HUDEP-2 (cell line): ENCODE results near the gene GNAS-AS1.

Experiments used
- DNase-seq, 76 experiments: peaks; one replicate each; lab custom pipeline; 2025; ENCODE audit not compliant: unreplicated experiment in 76 of 76; lab: John Stamatoyannopoulos, UW

The GNAS-AS1 gene

GRCh38 chr20:58787211-58788005 lies 63.3 kb downstream of the GNAS-AS1 start:
- no peak for DNase-seq

- DNase-seq: no peak
These were observed 66.2 kb downstream of the GNAS-AS1 start for GRCh38 chr20:58784321-58785074.

- DNase-seq: no peak
These were observed 67.1 kb downstream of the GNAS-AS1 start for GRCh38 chr20:58783511-58784011.

- DNase-seq: no peak
These were observed 69.6 kb downstream of the GNAS-AS1 start for GRCh38 chr20:58781138-58781537.

GRCh38 chr20:58778760-58779159 lies 71.9 kb downstream of the GNAS-AS1 start:
- no peak for DNase-seq

DNA sequence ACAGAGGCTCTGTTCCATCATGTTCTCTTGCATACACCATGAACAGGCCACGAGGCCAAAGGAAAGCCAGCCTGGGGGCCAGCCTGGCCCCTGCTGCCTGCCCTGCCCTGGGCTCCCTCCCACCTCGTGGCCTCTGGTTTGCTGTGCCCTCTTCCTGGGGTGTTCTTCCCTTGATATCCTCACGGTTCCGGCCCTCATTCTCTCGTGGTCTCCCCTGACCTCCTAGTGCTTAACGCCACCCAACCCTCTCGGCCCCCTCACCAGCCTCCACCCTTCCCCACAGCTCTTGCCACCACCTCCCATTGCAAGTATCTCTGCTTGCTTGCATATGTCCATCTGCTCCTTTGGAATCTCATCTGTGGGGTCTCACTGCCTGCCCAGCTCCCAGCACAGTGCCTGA lies 73.0 kb downstream of the GNAS-AS1 start:
- no peak for DNase-seq

GRCh38 chr20:58776109-58776508 lies 74.6 kb downstream of the GNAS-AS1 start:
- no peak for DNase-seq

DNA sequence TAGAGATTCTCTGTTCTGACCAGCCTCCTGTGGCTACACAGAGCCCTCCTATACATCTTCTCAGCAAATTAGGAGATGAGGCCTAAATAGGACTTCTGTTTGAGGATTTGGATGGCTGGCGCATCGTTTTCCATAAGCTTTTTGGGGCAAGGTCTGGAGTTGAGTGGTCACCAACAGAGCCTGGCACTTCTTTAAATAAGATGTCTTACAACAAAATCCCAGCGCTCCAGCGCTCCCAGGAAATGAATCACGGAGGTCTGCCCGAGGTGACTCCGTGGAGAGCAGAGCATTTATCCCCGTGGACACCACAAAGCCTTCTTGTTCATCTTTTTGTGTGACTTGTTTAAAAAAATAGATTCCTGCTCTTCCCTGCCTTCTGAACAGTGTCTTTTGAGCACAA lies 75.3 kb downstream of the GNAS-AS1 start:
- no peak for DNase-seq

DNA sequence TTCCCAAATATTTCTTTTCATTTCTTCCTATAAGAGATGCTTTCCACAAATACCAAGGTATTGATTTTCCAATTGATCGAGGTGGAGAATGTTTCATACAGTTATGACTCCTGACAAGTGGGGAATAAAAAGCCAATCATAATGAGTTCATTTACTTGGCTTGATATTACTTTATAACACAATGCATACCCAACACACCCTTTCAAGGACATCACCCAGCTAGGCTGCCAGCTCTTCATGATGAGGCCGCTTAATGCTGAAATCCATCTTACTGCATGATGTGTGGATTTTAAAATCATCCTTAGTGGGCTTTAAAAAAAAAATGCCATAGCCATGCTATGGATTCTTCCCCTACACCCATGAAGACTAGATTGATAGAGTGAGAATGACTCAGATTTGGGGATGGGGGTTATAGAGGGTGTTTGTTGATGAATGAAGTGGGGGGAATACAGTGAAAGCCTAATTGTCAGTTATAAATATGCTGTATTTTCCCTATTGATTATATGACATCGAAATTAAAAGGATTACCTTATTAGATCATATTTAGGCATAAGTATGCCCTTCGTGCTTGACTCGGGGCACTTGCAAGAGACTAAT lies 75.9 kb downstream of the GNAS-AS1 start:
- DNase-seq: no peak

- DNase-seq: no peak
These were observed 76.5 kb downstream of the GNAS-AS1 start for GRCh38 chr20:58774214-58774613.

DNA sequence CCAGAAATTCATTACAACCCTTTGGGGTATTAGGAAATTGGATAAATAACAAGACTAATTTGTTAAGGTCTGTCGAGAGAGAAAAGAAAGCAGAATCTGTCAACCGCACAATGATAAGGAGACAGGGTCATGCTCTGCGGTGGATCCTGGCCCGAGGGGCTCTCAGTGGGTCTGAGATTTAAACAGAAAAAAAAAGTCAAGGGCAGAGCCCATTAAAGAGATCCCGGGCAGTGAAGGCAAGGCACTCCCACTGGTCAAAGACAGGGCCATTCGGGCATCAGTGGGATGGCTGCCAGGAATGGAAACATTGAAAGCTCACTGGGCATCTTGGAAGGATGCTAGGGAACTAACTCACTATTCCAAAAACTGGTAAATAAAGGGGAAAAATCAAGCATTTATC lies 77.9 kb downstream of the GNAS-AS1 start:
- no peak for DNase-seq
